HG03066 (cell line): Measurements from ENCODE around the gene CORO2B.
"Not testable (repeated sequence)": the region's sequence is repeated elsewhere in the genome, so short reads cannot be mapped to it uniquely, and the experiment has no call there.

Experiments used
- ATAC-seq: cut with Tn5 transposase; IDR thresholded peaks from one replicate; pipeline ENCODE4 v1.9.1; 2021; ENCODE audit warnings: low read depth; ENCODE audit not compliant: unreplicated experiment

Gene CORO2B

GRCh38 chr15:68641376-68641775 lies 62.6 kb downstream of the CORO2B start:
- no peak for ATAC-seq

- no peak for ATAC-seq
Observed at GRCh38 chr15:68642491-68642845, 63.7 kb downstream of the CORO2B start.

- ATAC-seq, result no peak
Observed at GRCh38 chr15:68643216-68643830, 64.5 kb downstream of the CORO2B start.

GRCh38 chr15:68644083-68644904 lies 65.5 kb downstream of the CORO2B start:
- ATAC-seq, result no peak

GRCh38 chr15:68644996-68645395 lies 66.2 kb downstream of the CORO2B start:
- no peak for ATAC-seq

GRCh38 chr15:68646156-68646555 lies 67.4 kb downstream of the CORO2B start:
- no peak for ATAC-seq

- no peak for ATAC-seq
Observed at GRCh38 chr15:68646696-68647095, 67.9 kb downstream of the CORO2B start.

- not testable (repeated sequence) for ATAC-seq
Observed at GRCh38 chr15:68647361-68647760, 68.6 kb downstream of the CORO2B start.

- no peak for ATAC-seq
Observed at GRCh38 chr15:68650901-68651709, 72.3 kb downstream of the CORO2B start.

- ATAC-seq, result no peak
Observed at GRCh38 chr15:68651916-68652525, 73.2 kb downstream of the CORO2B start.

GRCh38 chr15:68653031-68653635 lies 74.3 kb downstream of the CORO2B start:
- ATAC-seq, result no peak

- ATAC-seq, result no peak
Observed at GRCh38 chr15:68653801-68654200, 75.0 kb downstream of the CORO2B start.

GRCh38 chr15:68654786-68655560 lies 76.2 kb downstream of the CORO2B start:
- no peak for ATAC-seq

- no peak for ATAC-seq
Observed at GRCh38 chr15:68655686-68656437, 77.1 kb downstream of the CORO2B start.

- ATAC-seq, result no peak
Observed at GRCh38 chr15:68656438-68656739, 77.6 kb downstream of the CORO2B start.

- no peak for ATAC-seq
Observed at GRCh38 chr15:68658151-68658550, 79.4 kb downstream of the CORO2B start.

GRCh38 chr15:68658641-68659358 lies 80.0 kb downstream of the CORO2B start:
- no peak for ATAC-seq

GRCh38 chr15:68663526-68663925 lies 84.7 kb downstream of the CORO2B start:
- ATAC-seq, result no peak
